HEK293 (cell line): ENCODE measurements around the gene COX8A.

Source experiments
- CTCF ChIA-PET: fragments of 350-600 bp; formaldehyde crosslinking; extraction: SDS; loops from one replicate; lab custom pipeline; 2021; ENCODE audit warnings: antibody characterized with exemption; lab: Yijun Ruan, JAX
- POLR2A ChIA-PET: fragments of 300-600 bp; formaldehyde crosslinking; extraction: SDS; loops from one replicate; lab custom pipeline; 2020; ENCODE audit warnings: antibody characterized with exemption, inconsistent platforms; lab: Yijun Ruan, JAX
- H3K27ac ChIP-seq: fragments of 200-500 bp; sonication (Bioruptor generic); 2 replicates; pipeline ENCODE4 v1.5.1; 2014; ENCODE audit warnings: low read depth, low read length, control low read depth, inconsistent platforms; ENCODE audit errors: extremely low read depth
- H3K36me3 ChIP-seq, 2 experiments: fragments of 200-500 bp in 1 of 2; sonication (Bioruptor generic) in 1 of 2; 1 replicate in 1 of 2; 2 replicates in 1 of 2; pipeline ENCODE4 v1.5.1; 2014 to 2017; ENCODE audit warnings: inconsistent platforms in 2 of 2, low read length in 2 of 2; ENCODE audit not compliant: control insufficient read depth in 2 of 2, insufficient read depth in 1 of 2
- H3K4me1 ChIP-seq: fragments of 200-500 bp; sonication (Bioruptor generic); 2 replicates; pipeline ENCODE4 v1.5.1; 2014; ENCODE audit warnings: mild to moderate bottlenecking, low read length, inconsistent platforms; ENCODE audit not compliant: control insufficient read depth, insufficient read depth
- H3K4me3 ChIP-seq: 2 replicates; pipeline ENCODE4 v1.5.1; 2011; ENCODE audit warnings: low read depth, mild to moderate bottlenecking, control low read depth, low read length, moderate library complexity
- H3K9me3 ChIP-seq: fragments of 200-500 bp; sonication (Bioruptor generic); 2 replicates; pipeline ENCODE4 v1.5.1; 2014; ENCODE audit warnings: low read depth, low read length, inconsistent platforms; ENCODE audit not compliant: control insufficient read depth, insufficient read depth
- GLIS1 ChIP-seq: fragments of 450-650 bp; formaldehyde crosslinking; IDR thresholded peaks from 2 replicates; pipeline ENCODE4 v1.5.1; 2016; ENCODE audit warnings: missing biosample characterization, missing genetic modification characterization
- MEIS1 ChIP-seq: sonication (generic); formaldehyde crosslinking; IDR thresholded peaks from 2 replicates; pipeline ENCODE4 v1.8.1; 2022; ENCODE audit warnings: missing genetic modification reagents, mild to moderate bottlenecking, borderline replicate concordance
- YY1 ChIP-seq: fragments of 450-650 bp; formaldehyde crosslinking; IDR thresholded peaks from 2 replicates; pipeline ENCODE4 v1.5.1; 2018; ENCODE audit warnings: missing biosample characterization, missing genetic modification characterization
- ZFHX2 ChIP-seq: fragments of 450-650 bp; formaldehyde crosslinking; conservative IDR thresholded peaks from 2 replicates; pipeline ENCODE4 v1.5.1; 2016; ENCODE audit warnings: missing biosample characterization, missing genetic modification characterization
- ZNF341 ChIP-seq: fragments of 450-650 bp; formaldehyde crosslinking; IDR thresholded peaks from 2 replicates; pipeline ENCODE4; 2016; ENCODE audit warnings: low read depth, missing biosample characterization, missing genetic modification characterization
- ZNF561 ChIP-seq: fragments of 450-650 bp; IDR thresholded peaks from 2 replicates; pipeline ENCODE4 v1.5.1; 2018; ENCODE audit warnings: missing biosample characterization, missing genetic modification characterization, borderline replicate concordance
- ZNF768 ChIP-seq: fragments of 450-650 bp; formaldehyde crosslinking; IDR thresholded peaks from 2 replicates; pipeline ENCODE4 v1.5.1; 2018; ENCODE audit warnings: missing biosample characterization, mild to moderate bottlenecking, missing genetic modification characterization
- TF ChIP-seq, protein P1 (sequence below): fragments of 450-650 bp; formaldehyde crosslinking; IDR thresholded peaks from 2 replicates; pipeline ENCODE4 v1.5.1; 2016; ENCODE audit warnings: missing biosample characterization, missing genetic modification characterization
- TF ChIP-seq, protein P2 (sequence below): fragments of 450-650 bp; formaldehyde crosslinking; IDR thresholded peaks from 2 replicates; pipeline ENCODE4 v1.5.1; 2017; ENCODE audit warnings: missing biosample characterization, missing genetic modification characterization
- TF ChIP-seq, protein P3 (sequence below): fragments of 450-650 bp; formaldehyde crosslinking; IDR thresholded peaks from 2 replicates; pipeline ENCODE4 v1.5.1; 2016; ENCODE audit warnings: missing biosample characterization, missing genetic modification characterization
- TF ChIP-seq, protein P4 (sequence below): fragments of 450-650 bp; formaldehyde crosslinking; IDR thresholded peaks from 2 replicates; pipeline ENCODE4 v1.5.1; 2017; ENCODE audit warnings: missing biosample characterization, missing genetic modification characterization
- TF ChIP-seq, protein P5 (sequence below): fragments of 450-650 bp; formaldehyde crosslinking; IDR thresholded peaks from 2 replicates; pipeline ENCODE4 v1.5.1; 2017; ENCODE audit warnings: missing biosample characterization, missing genetic modification characterization

The COX8A gene

DNA sequence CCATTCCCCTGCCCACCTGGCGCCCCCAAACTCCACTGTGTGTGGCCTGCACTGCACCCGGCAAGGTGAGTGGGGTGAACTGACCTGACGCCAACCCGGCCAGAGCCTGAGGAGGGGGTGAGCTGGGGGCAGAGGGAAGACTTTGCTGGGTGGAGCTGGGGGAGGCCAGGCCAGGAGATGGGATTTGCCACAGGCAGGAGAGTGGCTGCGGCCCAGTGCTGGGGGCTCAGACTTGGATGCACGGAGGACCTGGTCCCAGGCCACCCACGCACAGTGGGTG lies 43.5 kb downstream of the COX8A start:
- H3K9me3 ChIP-seq, result no peaks in the 10 kb centered on the region
- no peak overlapping the region for H3K4me3 ChIP-seq
- TF ChIP-seq, protein P1, sequence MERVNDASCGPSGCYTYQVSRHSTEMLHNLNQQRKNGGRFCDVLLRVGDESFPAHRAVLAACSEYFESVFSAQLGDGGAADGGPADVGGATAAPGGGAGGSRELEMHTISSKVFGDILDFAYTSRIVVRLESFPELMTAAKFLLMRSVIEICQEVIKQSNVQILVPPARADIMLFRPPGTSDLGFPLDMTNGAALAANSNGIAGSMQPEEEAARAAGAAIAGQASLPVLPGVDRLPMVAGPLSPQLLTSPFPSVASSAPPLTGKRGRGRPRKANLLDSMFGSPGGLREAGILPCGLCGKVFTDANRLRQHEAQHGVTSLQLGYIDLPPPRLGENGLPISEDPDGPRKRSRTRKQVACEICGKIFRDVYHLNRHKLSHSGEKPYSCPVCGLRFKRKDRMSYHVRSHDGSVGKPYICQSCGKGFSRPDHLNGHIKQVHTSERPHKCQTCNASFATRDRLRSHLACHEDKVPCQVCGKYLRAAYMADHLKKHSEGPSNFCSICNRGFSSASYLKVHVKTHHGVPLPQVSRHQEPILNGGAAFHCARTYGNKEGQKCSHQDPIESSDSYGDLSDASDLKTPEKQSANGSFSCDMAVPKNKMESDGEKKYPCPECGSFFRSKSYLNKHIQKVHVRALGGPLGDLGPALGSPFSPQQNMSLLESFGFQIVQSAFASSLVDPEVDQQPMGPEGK (tag by site-specific recombination), result no peak
- TF ChIP-seq ZNF341 (tag by site-specific recombination), result 0 out of 2 replicates have a peak, but pooled peaks have one; percentile 57
- TF ChIP-seq, protein P2, sequence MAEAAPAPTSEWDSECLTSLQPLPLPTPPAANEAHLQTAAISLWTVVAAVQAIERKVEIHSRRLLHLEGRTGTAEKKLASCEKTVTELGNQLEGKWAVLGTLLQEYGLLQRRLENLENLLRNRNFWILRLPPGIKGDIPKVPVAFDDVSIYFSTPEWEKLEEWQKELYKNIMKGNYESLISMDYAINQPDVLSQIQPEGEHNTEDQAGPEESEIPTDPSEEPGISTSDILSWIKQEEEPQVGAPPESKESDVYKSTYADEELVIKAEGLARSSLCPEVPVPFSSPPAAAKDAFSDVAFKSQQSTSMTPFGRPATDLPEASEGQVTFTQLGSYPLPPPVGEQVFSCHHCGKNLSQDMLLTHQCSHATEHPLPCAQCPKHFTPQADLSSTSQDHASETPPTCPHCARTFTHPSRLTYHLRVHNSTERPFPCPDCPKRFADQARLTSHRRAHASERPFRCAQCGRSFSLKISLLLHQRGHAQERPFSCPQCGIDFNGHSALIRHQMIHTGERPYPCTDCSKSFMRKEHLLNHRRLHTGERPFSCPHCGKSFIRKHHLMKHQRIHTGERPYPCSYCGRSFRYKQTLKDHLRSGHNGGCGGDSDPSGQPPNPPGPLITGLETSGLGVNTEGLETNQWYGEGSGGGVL (tag by site-specific recombination), result 0 out of 2 replicates have a peak, but pooled peaks have one; percentile 0
- peak; percentile 59 for TF ChIP-seq ZFHX2 (tag by site-specific recombination)
- H3K27ac ChIP-seq, result no peak overlapping the region
- no peaks in the 10 kb centered on the region for H3K36me3 ChIP-seq
- ChIA-PET CTCF (interaction anchor here (1.0 to 1.2 kb wide), 2 partner anchors 10 to 18 kb away, joined by 3 to 4 read pairs; no protein-coding TSS in a partner anchor), POLR2A (interaction anchor here (0.6 to 0.7 kb wide), 2 partner anchors 15 to 995 kb away, joined by 3 to 4 read pairs; no protein-coding TSS in a partner anchor)
- no peaks in the 10 kb centered on the region for H3K4me1 ChIP-seq

DNA sequence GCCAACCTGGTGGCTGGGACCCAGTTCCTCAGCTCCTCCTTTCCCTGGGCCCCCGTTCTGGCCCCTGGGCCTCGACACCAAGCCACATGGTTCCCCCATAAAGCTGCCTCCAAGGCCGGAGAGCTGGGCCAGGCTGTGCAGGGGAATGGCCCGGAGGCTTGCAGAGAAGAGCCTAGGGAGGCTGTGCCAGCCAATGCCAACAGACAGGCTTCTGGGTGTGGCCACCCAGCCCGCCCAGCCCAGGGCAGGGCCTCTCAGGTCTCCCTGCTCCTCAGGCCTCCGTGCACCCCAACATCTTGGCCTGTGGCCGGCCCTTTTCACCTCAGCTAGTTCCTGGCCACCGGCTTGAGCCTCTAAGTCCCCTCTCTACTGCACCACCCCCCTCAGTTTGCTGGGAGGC lies 43.9 kb downstream of the COX8A start:
- H3K4me3 ChIP-seq, result no peak overlapping the region
- ChIA-PET CTCF (interaction anchor here (0.8 to 1.2 kb wide), 2 partner anchors 11 to 15 kb away, joined by 3 to 4 read pairs; no protein-coding TSS in a partner anchor), POLR2A (interaction anchor here (0.7 to 1.1 kb wide), 2 partner anchors 14 to 16 kb away, joined by 3 read pairs; no protein-coding TSS in a partner anchor)

More for the DNA sequence above, 43.9 kb downstream of the COX8A start:
- Histone ChIP-seq H3K27ac (no peak overlapping the region), H3K36me3 (no peaks in the 10 kb centered on the region), H3K9me3 (no peaks in the 10 kb centered on the region), H3K4me1 (no peaks in the 10 kb centered on the region)
- TF ChIP-seq ZNF768 (tag by site-specific recombination) (no peak), GLIS1 (tag by site-specific recombination) (no peak), YY1 (tag by site-specific recombination) (no peak), ZNF561 (tag by site-specific recombination) (no peak), MEIS1 (no peak)
- TF ChIP-seq, protein P3, sequence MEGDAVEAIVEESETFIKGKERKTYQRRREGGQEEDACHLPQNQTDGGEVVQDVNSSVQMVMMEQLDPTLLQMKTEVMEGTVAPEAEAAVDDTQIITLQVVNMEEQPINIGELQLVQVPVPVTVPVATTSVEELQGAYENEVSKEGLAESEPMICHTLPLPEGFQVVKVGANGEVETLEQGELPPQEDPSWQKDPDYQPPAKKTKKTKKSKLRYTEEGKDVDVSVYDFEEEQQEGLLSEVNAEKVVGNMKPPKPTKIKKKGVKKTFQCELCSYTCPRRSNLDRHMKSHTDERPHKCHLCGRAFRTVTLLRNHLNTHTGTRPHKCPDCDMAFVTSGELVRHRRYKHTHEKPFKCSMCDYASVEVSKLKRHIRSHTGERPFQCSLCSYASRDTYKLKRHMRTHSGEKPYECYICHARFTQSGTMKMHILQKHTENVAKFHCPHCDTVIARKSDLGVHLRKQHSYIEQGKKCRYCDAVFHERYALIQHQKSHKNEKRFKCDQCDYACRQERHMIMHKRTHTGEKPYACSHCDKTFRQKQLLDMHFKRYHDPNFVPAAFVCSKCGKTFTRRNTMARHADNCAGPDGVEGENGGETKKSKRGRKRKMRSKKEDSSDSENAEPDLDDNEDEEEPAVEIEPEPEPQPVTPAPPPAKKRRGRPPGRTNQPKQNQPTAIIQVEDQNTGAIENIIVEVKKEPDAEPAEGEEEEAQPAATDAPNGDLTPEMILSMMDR, result no peak
- TF ChIP-seq, protein P4, sequence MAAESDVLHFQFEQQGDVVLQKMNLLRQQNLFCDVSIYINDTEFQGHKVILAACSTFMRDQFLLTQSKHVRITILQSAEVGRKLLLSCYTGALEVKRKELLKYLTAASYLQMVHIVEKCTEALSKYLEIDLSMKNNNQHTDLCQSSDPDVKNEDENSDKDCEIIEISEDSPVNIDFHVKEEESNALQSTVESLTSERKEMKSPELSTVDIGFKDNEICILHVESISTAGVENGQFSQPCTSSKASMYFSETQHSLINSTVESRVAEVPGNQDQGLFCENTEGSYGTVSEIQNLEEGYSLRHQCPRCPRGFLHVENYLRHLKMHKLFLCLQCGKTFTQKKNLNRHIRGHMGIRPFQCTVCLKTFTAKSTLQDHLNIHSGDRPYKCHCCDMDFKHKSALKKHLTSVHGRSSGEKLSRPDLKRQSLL (tag by site-specific recombination), result no peak
- TF ChIP-seq, protein P5, sequence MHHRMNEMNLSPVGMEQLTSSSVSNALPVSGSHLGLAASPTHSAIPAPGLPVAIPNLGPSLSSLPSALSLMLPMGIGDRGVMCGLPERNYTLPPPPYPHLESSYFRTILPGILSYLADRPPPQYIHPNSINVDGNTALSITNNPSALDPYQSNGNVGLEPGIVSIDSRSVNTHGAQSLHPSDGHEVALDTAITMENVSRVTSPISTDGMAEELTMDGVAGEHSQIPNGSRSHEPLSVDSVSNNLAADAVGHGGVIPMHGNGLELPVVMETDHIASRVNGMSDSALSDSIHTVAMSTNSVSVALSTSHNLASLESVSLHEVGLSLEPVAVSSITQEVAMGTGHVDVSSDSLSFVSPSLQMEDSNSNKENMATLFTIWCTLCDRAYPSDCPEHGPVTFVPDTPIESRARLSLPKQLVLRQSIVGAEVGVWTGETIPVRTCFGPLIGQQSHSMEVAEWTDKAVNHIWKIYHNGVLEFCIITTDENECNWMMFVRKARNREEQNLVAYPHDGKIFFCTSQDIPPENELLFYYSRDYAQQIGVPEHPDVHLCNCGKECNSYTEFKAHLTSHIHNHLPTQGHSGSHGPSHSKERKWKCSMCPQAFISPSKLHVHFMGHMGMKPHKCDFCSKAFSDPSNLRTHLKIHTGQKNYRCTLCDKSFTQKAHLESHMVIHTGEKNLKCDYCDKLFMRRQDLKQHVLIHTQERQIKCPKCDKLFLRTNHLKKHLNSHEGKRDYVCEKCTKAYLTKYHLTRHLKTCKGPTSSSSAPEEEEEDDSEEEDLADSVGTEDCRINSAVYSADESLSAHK (tag by site-specific recombination), result no peak
